Testis (tissue), 2 donors: ENCODE results near the gene DYNC1I1.

Source experiments
- POLR2A ChIP-seq: fragments of 450-650 bp; IDR thresholded peaks from one replicate; pipeline ENCODE4 v1.6.1; 2017; ENCODE audit warnings: antibody characterized with exemption, mild to moderate bottlenecking, moderate library complexity
- TF ChIP-seq, protein P1 (sequence below), 3 experiments: fragments of 450-650 bp in 2 of 3; fragments of 200-600 bp in 1 of 3; sonication (generic) in 1 of 3; IDR thresholded peaks; one replicate each; pipeline ENCODE4 v1.5.1; 2016 to 2019; ENCODE audit warnings: antibody characterized with exemption in 3 of 3, mild to moderate bottlenecking in 2 of 3, moderate library complexity in 1 of 3

DNA sequence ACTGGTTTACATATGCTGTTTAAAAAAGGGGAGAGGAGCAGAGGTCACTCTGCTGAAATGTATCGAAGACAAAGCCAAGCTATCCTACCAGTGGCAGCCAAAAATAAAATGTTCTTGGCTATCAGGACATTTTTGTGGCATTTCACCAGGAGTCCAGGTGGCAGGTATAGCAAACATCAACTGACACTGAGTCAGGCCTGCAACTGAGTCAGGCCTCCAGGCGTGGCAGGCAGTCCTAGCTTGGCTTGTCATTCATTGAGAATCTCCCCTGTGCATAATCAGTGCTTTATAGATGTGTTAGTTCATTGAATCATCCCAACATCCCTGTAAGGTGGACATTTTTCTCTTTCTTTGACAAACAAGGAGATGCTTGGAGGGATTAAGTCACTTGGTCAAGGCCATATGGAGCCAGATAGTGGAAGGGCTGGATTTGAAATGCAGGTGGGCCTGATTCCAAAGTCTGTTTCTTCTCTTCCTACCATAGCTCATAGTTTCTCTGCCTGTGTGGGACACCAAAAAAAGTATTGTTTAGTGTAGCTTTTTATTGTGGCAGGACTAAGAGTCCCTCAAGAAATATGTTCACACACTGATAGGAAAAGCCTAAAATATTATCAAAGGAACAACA, 4.3 kb downstream of the DYNC1I1 start:
- TF ChIP-seq, protein P1, sequence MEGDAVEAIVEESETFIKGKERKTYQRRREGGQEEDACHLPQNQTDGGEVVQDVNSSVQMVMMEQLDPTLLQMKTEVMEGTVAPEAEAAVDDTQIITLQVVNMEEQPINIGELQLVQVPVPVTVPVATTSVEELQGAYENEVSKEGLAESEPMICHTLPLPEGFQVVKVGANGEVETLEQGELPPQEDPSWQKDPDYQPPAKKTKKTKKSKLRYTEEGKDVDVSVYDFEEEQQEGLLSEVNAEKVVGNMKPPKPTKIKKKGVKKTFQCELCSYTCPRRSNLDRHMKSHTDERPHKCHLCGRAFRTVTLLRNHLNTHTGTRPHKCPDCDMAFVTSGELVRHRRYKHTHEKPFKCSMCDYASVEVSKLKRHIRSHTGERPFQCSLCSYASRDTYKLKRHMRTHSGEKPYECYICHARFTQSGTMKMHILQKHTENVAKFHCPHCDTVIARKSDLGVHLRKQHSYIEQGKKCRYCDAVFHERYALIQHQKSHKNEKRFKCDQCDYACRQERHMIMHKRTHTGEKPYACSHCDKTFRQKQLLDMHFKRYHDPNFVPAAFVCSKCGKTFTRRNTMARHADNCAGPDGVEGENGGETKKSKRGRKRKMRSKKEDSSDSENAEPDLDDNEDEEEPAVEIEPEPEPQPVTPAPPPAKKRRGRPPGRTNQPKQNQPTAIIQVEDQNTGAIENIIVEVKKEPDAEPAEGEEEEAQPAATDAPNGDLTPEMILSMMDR (IDR thresholded peaks at IDR 0.05) = no peak
- no peak for TF ChIP-seq POLR2A
